H9 (cell line): Measurements from ENCODE around the gene NEK6. TPM values are rescaled to one million over a fixed set of nuclear protein-coding genes. Genes with fewer than 3 reads are reported as not detected.

ENCODE experiments used
- DNase-seq: peaks from one replicate; pipeline ENCODE4 v3.0.0-alpha.2; 2017
- H2AFZ ChIP-seq: one replicate; pipeline ENCODE4 v1.6.1; 2013; ENCODE audit warnings: mild to moderate bottlenecking, low read length, control low read depth, moderate library complexity
- H2AK5ac ChIP-seq: 2 replicates; pipeline ENCODE4 v1.6.1; 2013; ENCODE audit warnings: low read length, control low read depth, mixed read lengths; ENCODE audit not compliant: insufficient read length
- H2BK120ac ChIP-seq: one replicate; pipeline ENCODE4 v1.6.1; 2013; ENCODE audit warnings: low read depth, mild to moderate bottlenecking, low read length, control low read depth, inconsistent platforms; ENCODE audit not compliant: poor library complexity, severe bottlenecking
- H2BK12ac ChIP-seq: 2 replicates; pipeline ENCODE4 v1.6.1; 2013; ENCODE audit warnings: low read length, control low read depth, mixed read lengths, low read depth; ENCODE audit not compliant: insufficient read length
- H2BK15ac ChIP-seq: 2 replicates; pipeline ENCODE4 v1.6.1; 2013; ENCODE audit warnings: low read depth, low read length, control low read depth
- H2BK20ac ChIP-seq: one replicate; pipeline ENCODE4 v1.6.1; 2013; ENCODE audit warnings: low read depth, mild to moderate bottlenecking, low read length, control low read depth, inconsistent platforms; ENCODE audit not compliant: poor library complexity, severe bottlenecking
- H2BK5ac ChIP-seq: 2 replicates; pipeline ENCODE4 v1.6.1; 2013; ENCODE audit warnings: low read length, control low read depth, mixed read lengths; ENCODE audit not compliant: insufficient read length
- H3K14ac ChIP-seq: 2 replicates; pipeline ENCODE4 v1.6.1; 2013; ENCODE audit warnings: low read length, control low read depth; ENCODE audit not compliant: insufficient read depth
- H3K18ac ChIP-seq: 2 replicates; pipeline ENCODE4 v1.6.1; 2013; ENCODE audit warnings: low read depth, mild to moderate bottlenecking, mixed read lengths, low read length, control low read depth; ENCODE audit not compliant: insufficient read length
- H3K23ac ChIP-seq: 2 replicates; pipeline ENCODE4 v1.6.1; 2013; ENCODE audit warnings: low read length, control low read depth, mixed read lengths, low read depth; ENCODE audit not compliant: insufficient read length
- H3K23me2 ChIP-seq: 2 replicates; pipeline ENCODE4 v1.6.1; 2013; ENCODE audit warnings: low read depth, mild to moderate bottlenecking, mixed read lengths, low read length, control low read depth; ENCODE audit not compliant: insufficient read length, poor library complexity, severe bottlenecking
- H3K27ac ChIP-seq: 2 replicates; pipeline ENCODE4 v1.5.1; 2013; ENCODE audit warnings: low read length, control low read depth, mixed read lengths, low read depth; ENCODE audit not compliant: insufficient read length
- H3K27me3 ChIP-seq: 2 replicates; pipeline ENCODE4 v1.6.1; 2013; ENCODE audit warnings: low read length, control low read depth, inconsistent platforms; ENCODE audit not compliant: insufficient read depth
- H3K4ac ChIP-seq: 2 replicates; pipeline ENCODE4 v1.6.1; 2013; ENCODE audit warnings: low read depth, mild to moderate bottlenecking, control low read depth, inconsistent platforms, low read length, moderate library complexity
- H3K4me1 ChIP-seq: 2 replicates; pipeline ENCODE4 v1.6.1; 2013; ENCODE audit warnings: low read length, control low read depth, inconsistent platforms; ENCODE audit not compliant: insufficient read depth
- H3K4me2 ChIP-seq: 2 replicates; pipeline ENCODE4 v1.6.1; 2013; ENCODE audit warnings: low read length, control low read depth, mixed read lengths; ENCODE audit not compliant: insufficient read length, insufficient read depth
- H3K56ac ChIP-seq: 2 replicates; pipeline ENCODE4 v1.6.1; 2013; ENCODE audit warnings: low read depth, mild to moderate bottlenecking, mixed read lengths, low read length, control low read depth; ENCODE audit not compliant: insufficient read length
- H3K79me1 ChIP-seq: 2 replicates; pipeline ENCODE4 v1.6.1; 2013; ENCODE audit warnings: low read depth, mild to moderate bottlenecking, moderate library complexity, low read length, control low read depth, inconsistent platforms; ENCODE audit not compliant: insufficient read depth, poor library complexity, severe bottlenecking
- H3K79me2 ChIP-seq: 2 replicates; pipeline ENCODE4 v1.6.1; 2013; ENCODE audit warnings: low read length, control low read depth, inconsistent platforms; ENCODE audit not compliant: insufficient read depth
- H3K9ac ChIP-seq: 2 replicates; pipeline ENCODE4 v1.6.1; 2013; ENCODE audit warnings: low read length, control low read depth, mixed read lengths; ENCODE audit not compliant: insufficient read length; ENCODE audit errors: extremely low read depth
- H3K9me3 ChIP-seq: one replicate; pipeline ENCODE4 v1.6.1; 2013; ENCODE audit warnings: low read depth, low read length, inconsistent platforms; ENCODE audit not compliant: control insufficient read depth
- H3T11ph ChIP-seq: one replicate; pipeline ENCODE4 v1.6.1; 2013; ENCODE audit warnings: mild to moderate bottlenecking, low read length, control low read depth, inconsistent platforms
- H4K20me1 ChIP-seq: one replicate; pipeline ENCODE4 v1.6.1; 2013; ENCODE audit not compliant: control insufficient read depth, insufficient read length, insufficient read depth
- H4K5ac ChIP-seq: 2 replicates; pipeline ENCODE4 v1.6.1; 2013; ENCODE audit warnings: low read depth, mild to moderate bottlenecking, mixed read lengths, low read length, control low read depth; ENCODE audit not compliant: insufficient read length
- H4K8ac ChIP-seq: replicated peaks from 2 replicates; pipeline ENCODE4 v1.6.1; 2013; ENCODE audit warnings: low read length, control low read depth, mixed read lengths, low read depth; ENCODE audit not compliant: insufficient read length
- H4K91ac ChIP-seq: 2 replicates; pipeline ENCODE4 v1.6.1; 2013; ENCODE audit warnings: low read depth, mild to moderate bottlenecking, moderate library complexity, mixed read lengths, low read length, control low read depth; ENCODE audit not compliant: insufficient read length
- H3K27ac Mint-ChIP-seq, 3 experiments: 2 replicates in 2 of 3; 3 replicates in 1 of 3; pipeline ENCODE4 v1.8.0; 2020 to 2021; ENCODE audit warnings: mixed read lengths in 3 of 3, mild to moderate bottlenecking in 1 of 3, moderate library complexity in 1 of 3
- H3K27me3 Mint-ChIP-seq: 2 replicates; pipeline ENCODE4 v1.8.0; 2021; ENCODE audit warnings: low read depth, mild to moderate bottlenecking, moderate library complexity, mixed read lengths
- H3K36me3 Mint-ChIP-seq, 3 experiments: 2 replicates in 2 of 3; 3 replicates in 1 of 3; pipeline ENCODE4 v1.8.0; 2020 to 2021; ENCODE audit warnings: low read depth in 3 of 3, mixed read lengths in 3 of 3; ENCODE audit not compliant: insufficient read depth in 1 of 3
- H3K4me1 Mint-ChIP-seq, 2 experiments: 2 replicates each; pipeline ENCODE4 v1.8.0; 2020; ENCODE audit warnings: mixed read lengths in 2 of 2
- H3K4me3 Mint-ChIP-seq, 2 experiments: 2 replicates in 1 of 2; 3 replicates in 1 of 2; pipeline ENCODE4 v1.8.0; 2020 to 2021; ENCODE audit warnings: mild to moderate bottlenecking in 2 of 2, mixed read lengths in 2 of 2, moderate library complexity in 1 of 2
- H3K9me3 Mint-ChIP-seq, 2 experiments: 2 replicates in 1 of 2; 3 replicates in 1 of 2; pipeline ENCODE4 v1.8.0; 2020; ENCODE audit warnings: mild to moderate bottlenecking in 2 of 2, mixed read lengths in 2 of 2, moderate library complexity in 1 of 2
- CTCF ChIP-seq: fragments of 200-600 bp; sonication (generic); conservative IDR thresholded peaks from 3 replicates; pipeline ENCODE4 v1.8.0; 2021; ENCODE audit warnings: antibody characterized with exemption, mild to moderate bottlenecking
- WGBS: extraction: QIAGEN DNeasy Blood & Tissue Kit; methylation state at CpG from one replicate; pipeline ENCODE4 v1.1.7; 2013; ENCODE audit warnings: missing lambda C conversion rate, low lambda C conversion rate, mixed read lengths; ENCODE audit not compliant: insufficient read length; ENCODE audit errors: extremely low coverage; 5-methylcytosine and 5-hydroxymethylcytosine counted together
- total RNA-seq: library from RNA; stranded (reverse); gene quantifications from 2 replicates; pipeline ENCODE4 v1.2.1, GENCODE V29; 2021

The NEK6 gene
- total RNA-seq, 1 experiment from 2014 or later: 14.3 TPM

- no peak overlapping the region for H3K56ac ChIP-seq
- no peak overlapping the region for H3K4me3 Mint-ChIP-seq
- H3K23me2 ChIP-seq: no peaks in the 10 kb centered on the region
- no peaks in the 10 kb centered on the region for H4K20me1 ChIP-seq
- no peak overlapping the region for H3K9ac ChIP-seq
- H4K5ac ChIP-seq: no peak overlapping the region
- peaks cover 13 to 25% (median 25%) of the 10 kb centered on the region in 3 experiments for H3K36me3 Mint-ChIP-seq
- WGBS: no CpG with 5 or more reads among the region's 10 CpGs
- H3K27ac ChIP-seq: no peak overlapping the region
- peaks cover 0 to 3% of the 10 kb centered on the region in 2 experiments; a peak in 3 of 5 replicates for H3K9me3 Mint-ChIP-seq
- DNase-seq: no peak
- no peak overlapping the region for H4K8ac ChIP-seq
- H3K4me1 Mint-ChIP-seq: no peaks in the 10 kb centered on the region
- H2AK5ac ChIP-seq: no peak overlapping the region
- H2BK5ac ChIP-seq: no peak overlapping the region
- no peak for TF ChIP-seq CTCF
- H3K27ac Mint-ChIP-seq: no peak overlapping the region
- no peak overlapping the region for H4K91ac ChIP-seq
- H3K9me3 ChIP-seq: no peaks in the 10 kb centered on the region
- no peak overlapping the region for H2BK15ac ChIP-seq
- H2BK12ac ChIP-seq: no peak overlapping the region
- peaks cover 3% of the 10 kb centered on the region for H3K79me1 ChIP-seq
- H2AFZ ChIP-seq: no peak overlapping the region
- H3K79me2 ChIP-seq: no peaks in the 10 kb centered on the region; the same call in 1 of the 2 replicates
- H3K4me1 ChIP-seq: no peaks in the 10 kb centered on the region
- no peak overlapping the region for H3K4ac ChIP-seq
- no peak overlapping the region for H3K23ac ChIP-seq
- no peaks in the 10 kb centered on the region for H3K27me3 Mint-ChIP-seq
- H3K14ac ChIP-seq: no peak overlapping the region
- H3T11ph ChIP-seq: no peak overlapping the region
- no peak overlapping the region for H2BK120ac ChIP-seq
- H3K27me3 ChIP-seq: no peaks in the 10 kb centered on the region
- H3K18ac ChIP-seq: no peak overlapping the region
- no peak overlapping the region for H2BK20ac ChIP-seq
- no peak overlapping the region for H3K4me2 ChIP-seq
Measured at GRCh38 chr9:124377551-124378406, 120.0 kb downstream of the NEK6 start.
